ENCODE results near the gene FOXN4. TPM values are rescaled to one million over a fixed set of nuclear protein-coding genes. Genes with fewer than 3 reads are reported as not detected.

FOXN4 gene
- total RNA-seq, 1 experiment from 2014 or later = 0.52 TPM

DNA sequence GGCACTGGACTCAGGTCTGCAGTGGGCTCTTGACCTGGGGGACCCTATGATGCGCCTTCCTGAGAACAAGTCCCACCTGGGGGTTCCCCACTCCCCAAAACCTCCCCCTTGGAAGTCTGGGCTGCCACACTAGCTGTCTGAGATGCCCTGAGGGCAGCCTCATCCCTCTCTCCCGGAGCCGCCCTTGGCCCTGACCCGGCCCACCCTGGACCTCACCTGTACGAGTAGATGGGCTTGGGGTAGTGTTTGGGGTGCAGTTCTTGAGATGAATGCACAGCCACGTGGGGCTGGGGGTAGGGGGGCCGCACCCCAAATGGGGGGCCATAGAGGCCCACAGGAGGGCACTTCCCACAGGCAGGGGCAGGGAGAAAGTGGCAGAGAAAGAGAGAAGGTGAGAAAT lies 21.9 kb downstream of the FOXN4 start (continued):
- no peak for TF ChIP-seq ZNF274 (IDR thresholded peaks at IDR 0.05; ENCODE audit: low read depth, low read length)
- TF ChIP-seq, protein P1, sequence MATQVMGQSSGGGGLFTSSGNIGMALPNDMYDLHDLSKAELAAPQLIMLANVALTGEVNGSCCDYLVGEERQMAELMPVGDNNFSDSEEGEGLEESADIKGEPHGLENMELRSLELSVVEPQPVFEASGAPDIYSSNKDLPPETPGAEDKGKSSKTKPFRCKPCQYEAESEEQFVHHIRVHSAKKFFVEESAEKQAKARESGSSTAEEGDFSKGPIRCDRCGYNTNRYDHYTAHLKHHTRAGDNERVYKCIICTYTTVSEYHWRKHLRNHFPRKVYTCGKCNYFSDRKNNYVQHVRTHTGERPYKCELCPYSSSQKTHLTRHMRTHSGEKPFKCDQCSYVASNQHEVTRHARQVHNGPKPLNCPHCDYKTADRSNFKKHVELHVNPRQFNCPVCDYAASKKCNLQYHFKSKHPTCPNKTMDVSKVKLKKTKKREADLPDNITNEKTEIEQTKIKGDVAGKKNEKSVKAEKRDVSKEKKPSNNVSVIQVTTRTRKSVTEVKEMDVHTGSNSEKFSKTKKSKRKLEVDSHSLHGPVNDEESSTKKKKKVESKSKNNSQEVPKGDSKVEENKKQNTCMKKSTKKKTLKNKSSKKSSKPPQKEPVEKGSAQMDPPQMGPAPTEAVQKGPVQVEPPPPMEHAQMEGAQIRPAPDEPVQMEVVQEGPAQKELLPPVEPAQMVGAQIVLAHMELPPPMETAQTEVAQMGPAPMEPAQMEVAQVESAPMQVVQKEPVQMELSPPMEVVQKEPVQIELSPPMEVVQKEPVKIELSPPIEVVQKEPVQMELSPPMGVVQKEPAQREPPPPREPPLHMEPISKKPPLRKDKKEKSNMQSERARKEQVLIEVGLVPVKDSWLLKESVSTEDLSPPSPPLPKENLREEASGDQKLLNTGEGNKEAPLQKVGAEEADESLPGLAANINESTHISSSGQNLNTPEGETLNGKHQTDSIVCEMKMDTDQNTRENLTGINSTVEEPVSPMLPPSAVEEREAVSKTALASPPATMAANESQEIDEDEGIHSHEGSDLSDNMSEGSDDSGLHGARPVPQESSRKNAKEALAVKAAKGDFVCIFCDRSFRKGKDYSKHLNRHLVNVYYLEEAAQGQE (IDR thresholded peaks at IDR 0.05; ENCODE audit: low read depth) = no peak
- TF ChIP-seq FOSL1 (IDR thresholded peaks at IDR 0.05; ENCODE audit: low read depth) = no peak
- no peak for TF ChIP-seq EZH2phosphoT487 (IDR thresholded peaks at IDR 0.05; ENCODE audit: borderline replicate concordance)
- TF ChIP-seq RAD21 (IDR thresholded peaks at IDR 0.05; ENCODE audit: low read depth) = no peak

- ATAC-seq (no peak), DNase-seq (ENCODE audit: low read depth, low spot score) (no peak)
- H3K27ac ChIP-seq (ENCODE audit: low read depth, low read length) = no peak overlapping the region
- CTCF ChIA-PET = no interaction called here
- no peak overlapping the region for H3K4me3 ChIP-seq (replicated peaks in 1 of 2; ENCODE audit: low read depth in 1 of 2, low read length in 2 of 2)
- H3K36me3 ChIP-seq (ENCODE audit: control insufficient read depth in 1 of 2, insufficient read depth in 2 of 2, low read length in 2 of 2) = no peaks in the 10 kb centered on the region
- H3K79me2 ChIP-seq (ENCODE audit: insufficient read depth, low read length) = no peaks in the 10 kb centered on the region
- intact Hi-C loops (cut with micrococcal nuclease) = no loop called here
- H4K20me1 ChIP-seq (ENCODE audit: insufficient read depth) = no peaks in the 10 kb centered on the region
- BruUV-seq (replicated peaks) = no TSS peak
- H3K27me3 ChIP-seq (ENCODE audit: insufficient read depth, low read length) = no peaks in the 10 kb centered on the region
- H3K4me2 ChIP-seq (ENCODE audit: low read length) = no peak overlapping the region
- H3K9ac ChIP-seq (ENCODE audit: low read length) = no peak overlapping the region
- no peak overlapping the region for H2AFZ ChIP-seq (ENCODE audit: low read depth, low read length, poor library complexity, severe bottlenecking)
- H3K9me3 ChIP-seq (ENCODE audit: control insufficient read depth in 1 of 2, insufficient read depth in 1 of 2, low read depth in 1 of 2, low read length in 2 of 2) = no peaks in the 10 kb centered on the region
- POLR2A ChIA-PET = interaction anchor here (0.6 kb wide), 1 partner anchor 110 kb away, joined by 3 read pairs; no protein-coding TSS in a partner anchor
- H3K4me1 ChIP-seq (ENCODE audit: control insufficient read depth in 1 of 2, insufficient read depth in 2 of 2, low read length in 2 of 2) = no peaks in the 10 kb centered on the region
- H3K9me2 ChIP-seq (ENCODE audit: insufficient read depth) = no peaks in the 10 kb centered on the region
- RAD21 ChIA-PET (ENCODE audit: low non-redundant PET in 1 of 2, low total read pairs in 2 of 2, uncharacterized antibody in 2 of 2, unreplicated experiment in 2 of 2) = no interaction called here
- no peak for TF ChIP-seq POLR2AphosphoS5 (IDR thresholded peaks at IDR 0.05; ENCODE audit: low read depth, low read length)
- TF ChIP-seq, protein P2, sequence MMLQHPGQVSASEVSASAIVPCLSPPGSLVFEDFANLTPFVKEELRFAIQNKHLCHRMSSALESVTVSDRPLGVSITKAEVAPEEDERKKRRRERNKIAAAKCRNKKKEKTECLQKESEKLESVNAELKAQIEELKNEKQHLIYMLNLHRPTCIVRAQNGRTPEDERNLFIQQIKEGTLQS (IDR thresholded peaks at IDR 0.05) = no peak
- no peak for TF ChIP-seq FOSL1 (IDR thresholded peaks at IDR 0.05; ENCODE audit: low read depth)
- TF ChIP-seq EGR1 (IDR thresholded peaks at IDR 0.05; ENCODE audit: low read depth) = no peak
- TF ChIP-seq ELF1 (IDR thresholded peaks at IDR 0.05; ENCODE audit: borderline replicate concordance, low read depth) = no peak
- no peak for TF ChIP-seq ZNF274 (IDR thresholded peaks at IDR 0.05; ENCODE audit: low read depth, low read length)
- TF ChIP-seq ZFX (IDR thresholded peaks at IDR 0.05) = no peak
- TF ChIP-seq EZH2phosphoT487 (IDR thresholded peaks at IDR 0.05; ENCODE audit: borderline replicate concordance) = no peak
- no peak for TF ChIP-seq MAX (IDR thresholded peaks at IDR 0.05)
- TF ChIP-seq YY1 (IDR thresholded peaks at IDR 0.05; ENCODE audit: extremely low read depth, insufficient replicate concordance, low read depth, low read length) = no peak
- TF ChIP-seq, protein P1 (IDR thresholded peaks at IDR 0.05; ENCODE audit: low read depth) = no peak
- TF ChIP-seq ZBTB33 (IDR thresholded peaks at IDR 0.05; ENCODE audit: extremely low read depth, insufficient replicate concordance, low read length) = no peak
- no peak for TF ChIP-seq SP1 (IDR thresholded peaks at IDR 0.05; ENCODE audit: low read depth)
These were observed 22.4 kb downstream of the FOXN4 start for GRCh38 chr12:109286652-109287051.

Data from HCT116 (cell line).